ENCODE measurements around the gene MYO3B.

DNA sequence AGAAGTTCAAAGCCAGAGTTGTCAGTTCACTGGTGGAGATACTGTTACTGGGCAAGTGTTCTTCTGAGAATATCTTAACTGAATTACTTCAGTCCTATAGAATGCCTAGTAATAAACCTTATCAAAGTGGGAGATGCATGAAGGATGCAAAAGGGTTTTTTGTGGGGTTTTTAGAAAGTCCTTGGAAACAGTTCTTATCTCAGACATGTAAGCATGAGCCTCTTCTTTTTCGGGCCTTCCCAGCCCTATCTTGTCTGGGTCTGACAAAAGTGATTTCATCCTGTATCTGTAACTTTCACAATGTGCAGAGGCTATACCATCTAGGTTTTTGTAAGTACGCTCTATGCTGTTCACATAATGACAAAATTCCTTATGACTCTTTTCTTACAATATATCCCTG is 255.5 kb downstream of the MYO3B start:
- TF ChIP-seq, protein P1, sequence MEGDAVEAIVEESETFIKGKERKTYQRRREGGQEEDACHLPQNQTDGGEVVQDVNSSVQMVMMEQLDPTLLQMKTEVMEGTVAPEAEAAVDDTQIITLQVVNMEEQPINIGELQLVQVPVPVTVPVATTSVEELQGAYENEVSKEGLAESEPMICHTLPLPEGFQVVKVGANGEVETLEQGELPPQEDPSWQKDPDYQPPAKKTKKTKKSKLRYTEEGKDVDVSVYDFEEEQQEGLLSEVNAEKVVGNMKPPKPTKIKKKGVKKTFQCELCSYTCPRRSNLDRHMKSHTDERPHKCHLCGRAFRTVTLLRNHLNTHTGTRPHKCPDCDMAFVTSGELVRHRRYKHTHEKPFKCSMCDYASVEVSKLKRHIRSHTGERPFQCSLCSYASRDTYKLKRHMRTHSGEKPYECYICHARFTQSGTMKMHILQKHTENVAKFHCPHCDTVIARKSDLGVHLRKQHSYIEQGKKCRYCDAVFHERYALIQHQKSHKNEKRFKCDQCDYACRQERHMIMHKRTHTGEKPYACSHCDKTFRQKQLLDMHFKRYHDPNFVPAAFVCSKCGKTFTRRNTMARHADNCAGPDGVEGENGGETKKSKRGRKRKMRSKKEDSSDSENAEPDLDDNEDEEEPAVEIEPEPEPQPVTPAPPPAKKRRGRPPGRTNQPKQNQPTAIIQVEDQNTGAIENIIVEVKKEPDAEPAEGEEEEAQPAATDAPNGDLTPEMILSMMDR (IDR thresholded peaks at IDR 0.05; ENCODE audit: low read depth, low read length) = no peak
- TF ChIP-seq POLR2A (IDR thresholded peaks at IDR 0.05; ENCODE audit: extremely low read depth, insufficient read length) (no peak), MAX (IDR thresholded peaks at IDR 0.05; ENCODE audit: low read depth, low read length) (no peak), MYC (IDR thresholded peaks at IDR 0.05; ENCODE audit: low read depth, low read length) (no peak)

Measured in NB4 (cell line).